GM12865 (cell line): ENCODE data around the gene VPS54.
A peak's percentile ranks its signal among the peaks of the same experiment; 100 is the strongest.

ENCODE experiments used
- DNase-seq: peaks from one replicate; pipeline ENCODE4 v3.0.0; 2010; ENCODE audit warnings: low read depth
- H3K4me3 ChIP-seq: 2 replicates; pipeline ENCODE4 v1.5.1; 2011; ENCODE audit warnings: mild to moderate bottlenecking, low read depth, low read length, control low read depth
- TF ChIP-seq, protein P1 (sequence below): IDR thresholded peaks from 2 replicates; pipeline ENCODE4 v1.5.1; 2011; ENCODE audit warnings: low read length, control low read depth, low read depth, inconsistent platforms; ENCODE audit not compliant: insufficient read depth; ENCODE audit errors: missing control alignments

Gene VPS54

DNA sequence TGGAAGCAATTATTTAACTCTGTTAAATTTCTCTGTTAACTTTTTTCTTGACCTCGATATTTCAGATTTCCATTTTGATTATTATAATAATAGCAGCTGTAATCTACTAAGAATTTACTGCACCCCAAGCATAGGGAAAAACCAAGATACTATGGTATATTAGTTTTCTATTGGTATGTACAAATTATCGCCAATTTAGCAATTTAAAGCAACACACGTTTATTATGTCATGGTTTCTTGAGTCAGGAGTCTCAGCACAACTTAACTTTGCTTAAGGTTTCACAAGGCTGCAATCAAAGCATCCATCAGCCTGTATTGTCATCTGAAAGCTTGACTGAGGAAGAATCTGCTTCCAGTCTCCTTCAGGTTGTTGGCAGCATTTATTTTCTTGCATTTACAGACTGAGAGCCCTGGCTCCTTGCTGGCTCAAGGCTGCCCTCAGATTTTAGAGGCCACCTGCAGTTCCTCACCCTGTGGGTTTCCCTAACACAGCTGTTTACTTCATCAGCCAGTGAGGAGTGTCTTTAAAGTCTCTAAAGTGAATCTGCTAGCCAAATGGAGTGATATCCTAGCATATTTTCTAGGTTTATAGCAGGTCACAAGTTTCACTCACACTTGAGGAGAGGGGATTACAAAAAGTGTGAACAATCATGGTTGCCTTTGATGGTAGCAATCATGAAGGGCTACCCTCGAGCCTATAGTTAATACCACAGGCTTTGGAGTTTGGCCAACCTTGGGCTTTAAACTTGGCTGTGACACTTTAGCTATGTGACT lies 4.4 kb upstream of the VPS54 start:
- TF ChIP-seq, protein P1, sequence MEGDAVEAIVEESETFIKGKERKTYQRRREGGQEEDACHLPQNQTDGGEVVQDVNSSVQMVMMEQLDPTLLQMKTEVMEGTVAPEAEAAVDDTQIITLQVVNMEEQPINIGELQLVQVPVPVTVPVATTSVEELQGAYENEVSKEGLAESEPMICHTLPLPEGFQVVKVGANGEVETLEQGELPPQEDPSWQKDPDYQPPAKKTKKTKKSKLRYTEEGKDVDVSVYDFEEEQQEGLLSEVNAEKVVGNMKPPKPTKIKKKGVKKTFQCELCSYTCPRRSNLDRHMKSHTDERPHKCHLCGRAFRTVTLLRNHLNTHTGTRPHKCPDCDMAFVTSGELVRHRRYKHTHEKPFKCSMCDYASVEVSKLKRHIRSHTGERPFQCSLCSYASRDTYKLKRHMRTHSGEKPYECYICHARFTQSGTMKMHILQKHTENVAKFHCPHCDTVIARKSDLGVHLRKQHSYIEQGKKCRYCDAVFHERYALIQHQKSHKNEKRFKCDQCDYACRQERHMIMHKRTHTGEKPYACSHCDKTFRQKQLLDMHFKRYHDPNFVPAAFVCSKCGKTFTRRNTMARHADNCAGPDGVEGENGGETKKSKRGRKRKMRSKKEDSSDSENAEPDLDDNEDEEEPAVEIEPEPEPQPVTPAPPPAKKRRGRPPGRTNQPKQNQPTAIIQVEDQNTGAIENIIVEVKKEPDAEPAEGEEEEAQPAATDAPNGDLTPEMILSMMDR, result no peak
- DNase-seq, result peak; percentile 27
- no peak overlapping the region for H3K4me3 ChIP-seq

DNA sequence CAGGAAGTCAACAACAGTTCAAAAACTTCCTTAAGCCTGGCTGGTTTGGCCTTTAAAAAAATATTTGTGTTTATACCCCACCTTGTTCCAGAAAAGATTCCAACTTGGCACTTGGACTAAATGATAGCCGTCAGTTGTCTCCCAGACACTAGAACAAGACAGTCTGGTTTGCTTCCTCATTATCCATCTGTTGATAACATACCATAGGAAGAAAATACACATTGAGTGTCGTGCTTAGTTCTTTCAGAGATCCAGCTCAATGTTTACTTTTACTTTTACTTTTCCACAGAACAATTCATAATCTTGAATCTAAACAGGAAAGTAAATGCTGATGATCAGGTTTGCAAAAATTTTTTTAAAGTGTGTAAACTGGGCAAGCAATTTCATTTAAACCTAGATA lies 2.4 kb upstream of the VPS54 start:
- TF ChIP-seq, protein P1, result no peak

DNA sequence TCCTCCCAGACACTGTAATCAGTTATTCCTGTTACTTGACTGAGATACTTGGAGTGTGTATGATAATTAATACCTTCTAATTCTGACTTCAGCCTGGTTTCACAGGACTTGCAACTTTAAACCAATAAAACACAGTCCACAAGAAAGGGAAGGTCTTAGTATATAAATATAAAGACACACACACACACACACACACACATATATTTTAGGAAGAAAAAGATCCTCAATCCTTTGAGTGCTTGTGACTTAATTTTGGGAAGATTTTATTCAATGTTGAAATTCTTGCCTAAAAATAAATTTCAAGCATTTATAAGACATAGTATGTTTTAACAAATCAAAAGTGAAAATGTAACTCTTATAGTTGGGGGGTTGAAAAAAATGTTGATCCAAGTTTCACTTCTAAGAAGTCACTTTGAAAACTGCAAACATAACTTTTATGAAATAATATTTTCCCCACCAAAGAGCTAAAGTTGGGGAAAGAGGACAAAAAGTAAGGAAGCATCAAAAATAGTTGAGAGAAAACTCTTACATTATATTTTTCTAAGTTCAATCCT lies 824 bp upstream of the VPS54 start:
- DNase-seq, result peak; percentile 20
- TF ChIP-seq, protein P1, result no peak
- peak overlapping the region; percentile 94 for H3K4me3 ChIP-seq

More for the DNA sequence above, 2.4 kb upstream of the VPS54 start:
- no peak for DNase-seq
- no peak overlapping the region for H3K4me3 ChIP-seq

DNA sequence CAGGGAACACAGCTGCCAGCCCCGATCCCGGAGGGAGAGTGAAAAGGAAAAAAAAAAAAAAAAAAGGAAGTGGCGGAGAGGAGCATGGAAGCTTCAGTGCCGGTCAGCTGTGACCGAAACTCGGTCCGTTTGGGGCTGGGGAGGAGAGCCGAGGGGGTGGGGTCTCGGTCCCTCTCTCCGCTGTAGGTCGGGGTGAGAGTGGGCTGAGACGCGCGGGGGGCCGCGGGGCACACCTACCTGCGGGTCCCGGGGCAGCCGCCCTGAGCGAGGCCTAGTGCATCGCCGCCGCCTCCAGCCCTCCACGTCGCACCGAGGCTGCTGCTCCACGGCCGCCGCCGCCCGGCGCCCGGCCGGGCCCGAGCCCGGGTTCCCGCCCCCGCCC lies 536 bp downstream of the VPS54 start:
- DNase-seq, result peak; percentile 62
- TF ChIP-seq, protein P1, result no peak
- peak overlapping the region; percentile 94 for H3K4me3 ChIP-seq

DNA sequence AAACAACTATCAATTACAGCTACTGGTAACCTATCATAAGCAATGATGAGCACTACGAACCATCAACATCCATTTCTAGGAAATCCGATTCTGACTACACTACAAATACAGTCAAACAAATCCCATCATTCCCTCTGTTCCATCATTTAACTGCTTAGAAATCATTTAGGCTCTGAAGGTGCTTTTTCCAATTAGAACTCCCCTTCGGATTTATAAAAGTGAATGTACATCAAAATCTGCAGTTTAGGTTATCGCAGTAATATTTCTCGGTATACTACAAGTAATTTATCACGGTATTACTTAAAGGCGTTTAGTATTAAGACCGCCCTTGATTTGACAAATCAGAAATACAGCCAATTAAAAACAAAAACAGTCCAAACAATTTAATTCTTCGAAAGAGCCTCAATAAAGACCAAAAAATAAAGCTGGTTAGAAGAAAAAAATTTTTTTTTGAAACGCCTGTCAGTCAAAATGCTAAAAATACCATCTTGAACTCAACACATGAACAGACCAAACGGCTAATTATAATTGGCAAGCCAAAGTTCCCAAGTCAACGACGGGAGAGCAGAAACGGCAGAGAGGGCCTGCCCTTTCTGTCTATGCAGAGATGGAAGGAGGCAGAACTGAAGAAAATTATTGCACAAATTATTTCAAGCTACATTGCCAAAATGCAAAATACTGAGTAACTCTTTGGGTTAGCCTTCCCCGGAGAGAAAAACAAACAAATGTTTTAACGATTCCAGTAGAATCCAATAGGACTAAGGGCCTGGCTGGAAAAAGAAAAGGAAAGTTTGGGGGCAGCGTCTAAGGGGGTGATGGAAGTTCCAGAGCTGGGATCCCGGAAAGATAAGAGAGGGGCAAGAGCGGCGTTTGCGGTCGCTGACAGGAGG lies 1.2 kb downstream of the VPS54 start:
- H3K4me3 ChIP-seq, result peak overlapping the region; percentile 94
- DNase-seq, result peak; percentile 29
- TF ChIP-seq, protein P1, result no peak

DNA sequence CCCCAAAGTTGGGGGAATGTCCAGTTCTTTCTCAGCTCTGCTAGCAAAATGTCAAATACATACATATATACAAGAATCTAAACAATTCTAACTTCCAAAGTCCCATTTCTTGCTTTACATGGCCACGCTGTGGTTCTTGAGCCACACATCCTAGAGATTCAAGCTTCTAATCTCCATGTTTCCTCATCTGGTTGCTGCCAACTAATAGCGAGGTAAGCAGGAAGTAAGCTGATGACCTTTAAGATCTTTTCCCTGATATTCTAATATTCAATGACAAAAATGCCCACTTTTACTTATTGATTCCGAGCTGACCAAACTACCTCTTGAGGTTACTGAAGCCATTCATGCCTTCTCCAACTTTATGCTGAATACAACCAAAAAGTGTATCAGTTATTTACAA lies 3.3 kb downstream of the VPS54 start:
- H3K4me3 ChIP-seq, result no peak overlapping the region
- DNase-seq, result no peak
- TF ChIP-seq, protein P1, result no peak
